ENCODE measurements around the gene H3-3A. TPM values are rescaled to one million over a fixed set of nuclear protein-coding genes. Genes with fewer than 3 reads are reported as not detected.

Gene H3-3A
- total RNA-seq (2014; rRNA removed; shearing (Covaris generic); ENCODE audit: low replicate concordance) = 121 and 188 TPM in 2 replicates

DNA sequence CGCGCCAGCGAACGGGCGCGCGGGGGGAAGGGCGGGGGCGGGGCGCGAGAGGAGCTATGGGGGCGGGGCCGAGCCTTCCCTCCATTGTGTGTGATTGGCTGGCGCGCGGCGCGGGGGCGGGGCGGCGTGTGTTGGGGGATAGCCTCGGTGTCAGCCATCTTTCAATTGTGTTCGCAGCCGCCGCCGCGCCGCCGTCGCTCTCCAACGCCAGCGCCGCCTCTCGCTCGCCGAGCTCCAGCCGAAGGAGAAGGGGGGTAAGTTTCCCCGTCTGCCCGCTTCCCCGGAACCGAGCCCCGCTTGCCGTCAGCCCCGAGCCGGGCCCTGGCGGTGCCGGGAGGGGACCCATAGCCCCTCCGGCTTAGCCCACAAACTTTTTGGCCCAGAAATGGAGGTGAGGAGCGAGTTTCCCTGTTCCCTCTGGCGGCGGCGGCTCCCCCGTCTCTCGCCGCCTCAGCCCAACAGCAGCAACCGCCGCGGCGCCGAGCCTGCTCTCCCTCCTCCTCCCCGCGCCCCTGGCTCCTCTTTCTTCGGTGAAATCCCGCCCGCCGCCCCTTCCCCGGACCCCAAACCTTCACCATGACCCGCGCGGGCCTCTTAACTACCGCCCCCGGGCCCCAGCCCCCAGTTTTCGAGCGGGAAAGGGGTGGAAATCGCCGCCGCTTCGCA lies at the start of gene H3-3A:
Gene H3-3A, plus strand, starts transcription at position 159 of the 666 bp plus-strand sequence. CDS start 1,636 bp downstream, outside the sequence.
- peak within 1 kb of the TSS; percentile 100 for H3K4me3 ChIP-seq
- DNase-seq = peak; percentile 97
- H3K27me3 ChIP-seq = no peaks in the 10 kb centered on the region
- H3K9me3 ChIP-seq = no peaks in the 10 kb centered on the region
- H3K36me3 ChIP-seq = peaks cover 30% of the 10 kb centered on the region

DNA sequence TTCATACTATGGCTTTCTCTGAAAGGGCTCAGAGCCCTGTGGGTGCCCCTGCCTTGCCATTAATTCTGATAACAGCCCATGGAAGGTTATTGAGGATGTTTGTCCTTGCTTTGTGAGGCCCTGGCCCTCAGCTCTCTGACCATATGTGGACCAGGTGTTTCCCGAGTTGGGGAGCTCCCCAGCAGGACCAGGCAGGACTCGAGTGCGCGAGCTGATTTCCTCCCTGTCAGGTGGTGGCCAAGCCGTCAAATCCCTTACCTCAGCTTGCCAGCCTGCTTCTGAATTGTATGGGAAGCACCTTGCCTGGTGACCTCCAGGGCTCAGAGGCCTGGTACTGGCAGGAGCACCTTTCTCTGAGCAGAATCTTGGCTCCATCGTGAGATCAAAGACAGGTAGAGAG lies 45.4 kb upstream of the H3-3A start:
- Histone ChIP-seq H3K4me3 (no peak overlapping the region), H3K27me3 (no peaks in the 10 kb centered on the region; the same call in 1 of the 2 replicates), H3K9me3 (no peaks in the 10 kb centered on the region), H3K36me3 (no peaks in the 10 kb centered on the region)
- no peak for DNase-seq

DNA sequence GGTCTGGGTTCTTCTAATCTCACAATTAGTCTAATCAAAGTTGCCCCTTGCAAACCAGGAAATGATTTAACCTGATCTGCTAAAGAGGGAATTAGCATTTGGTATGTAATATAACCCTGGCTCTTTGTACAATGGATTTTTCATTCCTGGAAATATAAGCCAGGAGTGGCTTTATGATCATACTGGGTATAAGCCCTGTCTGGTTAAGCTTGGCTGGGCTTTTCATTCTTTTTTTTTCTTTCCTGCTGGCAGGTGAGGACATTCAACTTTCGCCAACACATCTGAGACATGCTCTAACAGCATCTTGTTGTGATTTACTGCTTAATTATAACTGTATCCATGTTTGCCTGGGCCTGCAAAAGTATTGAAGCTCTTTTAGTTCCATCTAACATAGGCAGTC lies 42.9 kb upstream of the H3-3A start:
- DNase-seq = no peak

DNA sequence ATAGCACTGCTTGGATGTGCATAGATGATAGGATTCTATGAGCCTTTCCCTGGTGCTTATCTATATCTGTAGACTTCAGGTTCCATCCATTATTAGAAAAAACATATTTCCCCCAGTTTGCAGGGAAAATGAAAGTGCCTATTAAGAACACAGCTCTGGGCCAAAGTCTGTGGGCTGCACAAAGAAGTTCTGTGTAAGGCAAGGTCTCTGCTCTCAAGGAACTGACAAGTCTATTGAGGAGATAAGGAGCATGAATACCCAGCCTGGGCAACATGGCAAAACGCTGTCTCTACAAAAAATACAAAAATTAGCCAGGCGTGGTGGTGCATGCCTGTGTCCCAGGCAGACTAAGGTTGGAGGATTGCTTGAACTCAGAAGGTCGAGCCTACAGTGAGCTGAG lies 41.1 kb upstream of the H3-3A start:
- no peaks in the 10 kb centered on the region for H3K9me3 ChIP-seq
- H3K4me3 ChIP-seq = no peak overlapping the region
- no peaks in the 10 kb centered on the region for H3K36me3 ChIP-seq
- DNase-seq = no peak
- H3K27me3 ChIP-seq = no peaks in the 10 kb centered on the region

More for the DNA sequence above, 42.9 kb upstream of the H3-3A start:
- Histone ChIP-seq H3K9me3 (no peaks in the 10 kb centered on the region), H3K27me3 (no peaks in the 10 kb centered on the region), H3K4me3 (no peak overlapping the region), H3K36me3 (no peaks in the 10 kb centered on the region)

DNA sequence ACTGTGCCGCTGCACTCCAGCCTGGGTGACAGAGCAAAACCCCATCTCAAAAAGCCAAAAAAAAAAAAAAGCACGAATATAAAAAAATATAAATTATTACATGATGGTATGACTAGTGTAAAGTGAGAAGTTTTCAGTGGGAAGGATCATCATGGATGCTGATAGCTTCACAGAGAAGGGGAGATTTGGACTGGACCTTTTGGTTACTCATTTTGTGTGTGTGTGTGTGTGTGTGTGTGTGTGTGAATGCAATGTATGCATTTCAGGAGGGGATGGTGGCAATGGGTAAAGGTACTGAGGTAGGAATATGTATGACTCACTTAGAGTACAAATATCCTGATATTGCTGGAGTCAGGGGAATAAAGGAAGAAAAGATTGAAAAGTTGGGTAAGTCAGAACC lies 40.7 kb upstream of the H3-3A start:
- Histone ChIP-seq H3K36me3 (no peaks in the 10 kb centered on the region), H3K27me3 (no peaks in the 10 kb centered on the region), H3K9me3 (no peaks in the 10 kb centered on the region), H3K4me3 (no peak overlapping the region)
- DNase-seq = no peak

DNA sequence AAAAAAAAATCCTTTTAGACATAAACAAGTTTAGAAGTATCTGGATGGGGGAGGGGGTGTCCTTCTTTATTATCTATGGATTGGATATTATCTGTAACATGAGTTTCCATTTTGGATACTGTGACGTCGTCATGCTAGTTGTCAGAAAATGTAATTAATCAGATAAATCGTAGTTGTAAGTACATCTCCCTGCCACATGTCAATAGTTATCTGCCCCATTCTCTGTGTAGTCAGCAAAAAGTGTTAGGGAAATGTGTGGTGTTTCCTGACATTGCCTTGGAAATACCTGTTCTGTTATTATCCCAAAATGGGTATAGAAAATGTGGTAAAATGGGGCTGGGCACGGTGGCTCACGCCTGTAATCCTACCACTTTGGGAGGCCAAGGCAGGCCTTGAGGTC lies 38.8 kb upstream of the H3-3A start:
- H3K36me3 ChIP-seq = no peaks in the 10 kb centered on the region
- H3K4me3 ChIP-seq = no peak overlapping the region
- DNase-seq = no peak
- no peaks in the 10 kb centered on the region for H3K27me3 ChIP-seq
- H3K9me3 ChIP-seq = no peaks in the 10 kb centered on the region

DNA sequence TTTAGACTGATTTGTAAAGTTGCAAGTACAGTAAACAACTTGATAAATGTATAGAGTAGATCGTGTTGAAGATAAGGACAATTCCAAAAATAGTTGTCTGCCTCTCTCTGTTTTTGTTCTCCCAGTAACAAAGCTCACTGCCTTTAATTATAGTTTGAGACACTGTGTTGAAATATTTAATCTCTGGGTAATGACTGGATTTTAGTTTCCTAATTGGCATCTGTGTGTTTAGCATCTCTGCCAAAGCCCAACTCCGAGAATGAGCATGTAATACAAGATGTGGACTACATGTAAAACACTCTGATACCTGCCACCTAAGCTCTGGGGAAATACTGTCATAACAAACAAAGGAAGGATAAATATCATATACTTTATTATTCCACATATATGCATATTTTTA lies 35.7 kb upstream of the H3-3A start:
- DNase-seq = no peak
- Histone ChIP-seq H3K27me3 (no peaks in the 10 kb centered on the region), H3K9me3 (no peaks in the 10 kb centered on the region), H3K36me3 (no peaks in the 10 kb centered on the region), H3K4me3 (no peak overlapping the region)

DNA sequence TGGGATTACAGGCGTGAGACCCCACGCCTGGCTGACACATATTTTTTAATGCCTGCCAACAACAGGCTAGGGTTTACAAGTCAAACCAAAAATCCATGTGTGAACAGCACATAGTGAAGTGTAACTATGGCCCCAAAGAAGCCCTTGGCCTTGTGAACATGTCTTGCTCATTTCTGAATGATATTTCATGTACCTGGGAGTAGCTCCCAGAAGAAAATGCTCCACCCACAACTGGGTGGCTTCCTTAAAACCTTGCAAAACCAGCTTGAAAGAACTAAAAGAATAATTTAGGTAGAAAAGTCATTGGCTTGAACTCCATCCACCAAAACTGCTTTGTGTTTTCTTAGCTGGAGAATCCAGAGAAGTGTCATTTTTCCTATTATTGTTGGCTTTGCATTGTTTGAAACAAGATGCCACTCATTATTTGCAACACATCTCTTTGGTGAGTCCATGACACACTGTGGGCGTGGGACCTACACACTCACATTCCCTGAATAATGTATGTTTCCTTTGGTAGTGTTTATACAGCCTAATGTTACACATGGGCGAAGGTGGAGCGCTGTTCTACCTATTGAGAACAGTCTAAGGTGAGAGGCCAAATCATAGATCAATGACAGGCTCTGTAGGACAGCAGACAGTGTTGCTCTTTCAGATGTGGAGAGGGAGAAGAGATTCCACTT lies 34.8 kb upstream of the H3-3A start:
- Histone ChIP-seq H3K27me3 (no peaks in the 10 kb centered on the region), H3K36me3 (no peaks in the 10 kb centered on the region), H3K4me3 (no peak overlapping the region), H3K9me3 (no peaks in the 10 kb centered on the region)
- DNase-seq = no peak

DNA sequence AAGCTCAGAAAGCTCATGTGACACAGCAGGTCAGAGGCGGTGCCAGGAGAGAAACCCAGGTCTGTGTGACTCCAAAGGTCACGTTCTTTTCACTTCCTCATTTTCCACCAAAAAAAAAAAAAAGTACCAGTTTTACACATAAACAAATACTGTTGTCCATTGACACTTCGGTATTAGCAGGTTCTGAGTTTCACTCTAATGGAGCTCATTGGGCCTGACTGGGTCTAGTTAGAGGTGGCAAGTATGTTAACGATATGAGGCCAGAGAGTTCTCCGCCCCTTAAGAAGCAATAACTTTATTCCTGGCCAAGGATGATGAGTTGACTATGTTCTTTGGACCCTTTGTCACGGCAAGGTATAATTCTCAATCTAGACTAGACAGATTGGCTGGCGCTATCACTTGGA lies 33.4 kb upstream of the H3-3A start:
- H3K36me3 ChIP-seq = no peaks in the 10 kb centered on the region
- H3K27me3 ChIP-seq = no peaks in the 10 kb centered on the region; the same call in 1 of the 2 replicates
- H3K9me3 ChIP-seq = no peaks in the 10 kb centered on the region
- no peak for DNase-seq
- no peak overlapping the region for H3K4me3 ChIP-seq

DNA sequence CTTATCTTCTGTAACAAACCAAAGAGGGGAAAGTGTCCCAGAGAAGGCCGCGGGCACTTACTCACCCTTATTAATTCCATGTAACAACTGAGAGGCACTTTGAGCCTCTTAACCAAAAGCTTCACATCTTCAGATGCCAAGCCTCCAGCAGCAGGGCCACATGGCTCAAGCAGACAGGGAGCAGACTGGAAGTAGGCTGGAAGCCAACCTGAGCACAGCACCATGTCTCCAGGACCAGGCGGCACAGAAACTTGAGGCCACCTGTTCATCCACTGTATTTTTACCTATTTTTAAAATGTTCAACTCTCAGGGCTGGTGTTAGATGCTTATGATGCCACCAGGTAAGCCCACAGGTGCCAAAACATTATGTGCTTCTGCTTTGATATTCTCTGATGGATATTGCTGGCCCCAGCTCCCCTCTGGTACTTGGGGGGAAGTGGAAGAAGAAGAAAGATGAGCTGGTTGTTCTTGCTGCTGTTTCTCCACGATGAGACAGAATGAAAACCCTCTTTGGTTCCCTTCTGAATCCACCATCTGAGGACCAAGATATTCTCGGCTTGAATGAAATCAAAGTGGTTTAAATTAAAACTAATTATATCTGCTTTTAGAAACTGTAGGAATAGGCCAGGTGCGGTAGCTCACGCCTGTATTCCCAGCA lies 32.8 kb upstream of the H3-3A start:
- no peaks in the 10 kb centered on the region for H3K36me3 ChIP-seq
- H3K27me3 ChIP-seq = no peaks in the 10 kb centered on the region; the same call in 1 of the 2 replicates
- no peaks in the 10 kb centered on the region for H3K9me3 ChIP-seq
- H3K4me3 ChIP-seq = no peak overlapping the region
- no peak for DNase-seq

DNA sequence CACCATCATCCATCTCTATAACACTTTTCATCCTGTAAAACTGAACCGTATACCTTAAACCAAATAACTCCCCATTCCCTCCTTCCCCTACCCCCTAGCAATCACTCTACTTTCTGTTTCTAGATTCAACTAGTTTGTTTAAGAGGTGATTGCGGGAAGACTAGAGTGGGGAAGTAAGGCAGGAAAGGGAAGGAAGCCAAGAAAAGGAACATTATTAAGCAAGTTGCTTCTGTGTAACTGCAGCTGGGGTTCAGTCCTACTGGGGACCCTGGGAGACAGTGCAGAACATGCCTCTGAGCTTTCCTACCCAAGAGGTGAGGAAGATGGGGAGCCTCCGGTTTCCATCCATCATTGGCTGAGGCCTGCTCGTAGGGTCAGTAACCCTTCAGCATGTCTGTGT lies 28.9 kb upstream of the H3-3A start:
- Histone ChIP-seq H3K27me3 (no peaks in the 10 kb centered on the region; the same call in 1 of the 2 replicates), H3K36me3 (no peaks in the 10 kb centered on the region), H3K9me3 (no peaks in the 10 kb centered on the region), H3K4me3 (no peak overlapping the region)
- no peak for DNase-seq

DNA sequence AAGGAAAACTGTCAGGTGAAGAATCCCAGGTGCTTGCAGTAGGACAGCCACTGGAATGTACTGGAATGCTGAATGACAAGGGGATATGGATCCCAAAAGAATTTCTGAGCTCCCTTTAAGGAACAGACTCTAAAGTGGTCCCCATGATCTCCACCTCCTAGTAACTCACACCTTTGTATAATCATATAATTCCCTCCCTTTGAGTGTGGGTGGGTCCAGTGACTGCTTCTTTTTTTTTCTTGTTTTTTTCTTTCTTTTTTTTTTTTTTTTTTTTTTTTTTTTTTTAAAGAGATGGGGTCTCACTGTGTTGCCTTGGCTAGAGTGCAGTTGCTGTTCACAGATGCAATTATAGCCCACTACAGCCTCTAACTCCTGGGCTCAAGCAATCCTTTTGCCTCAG lies 28.5 kb upstream of the H3-3A start:
- Histone ChIP-seq H3K27me3 (no peaks in the 10 kb centered on the region; the same call in 1 of the 2 replicates), H3K9me3 (no peaks in the 10 kb centered on the region), H3K4me3 (no peak overlapping the region), H3K36me3 (no peaks in the 10 kb centered on the region)
- DNase-seq = no peak

DNA sequence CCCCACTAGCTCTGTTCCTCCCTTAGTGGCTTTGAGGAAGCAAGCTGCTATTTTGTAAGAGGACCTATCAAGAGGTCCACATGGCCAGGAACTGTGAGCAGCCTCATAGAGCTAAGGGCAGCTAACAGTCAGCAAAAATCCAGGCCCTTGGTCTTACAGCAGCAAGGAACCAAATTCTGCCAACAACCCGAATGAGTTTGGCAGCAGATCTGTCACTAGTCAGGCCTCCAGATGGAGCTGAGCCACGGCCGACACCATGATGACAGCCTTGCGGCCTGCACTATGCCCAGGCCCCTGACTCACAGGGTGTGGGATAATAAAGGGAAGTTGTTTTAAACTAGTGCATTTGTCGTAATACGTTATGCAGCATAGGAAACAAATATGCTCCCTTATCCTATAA lies 28.0 kb upstream of the H3-3A start:
- DNase-seq = peak; percentile 99
- H3K36me3 ChIP-seq = no peaks in the 10 kb centered on the region
- no peaks in the 10 kb centered on the region for H3K9me3 ChIP-seq
- no peak overlapping the region for H3K4me3 ChIP-seq
- no peaks in the 10 kb centered on the region; the same call in 1 of the 2 replicates for H3K27me3 ChIP-seq

DNA sequence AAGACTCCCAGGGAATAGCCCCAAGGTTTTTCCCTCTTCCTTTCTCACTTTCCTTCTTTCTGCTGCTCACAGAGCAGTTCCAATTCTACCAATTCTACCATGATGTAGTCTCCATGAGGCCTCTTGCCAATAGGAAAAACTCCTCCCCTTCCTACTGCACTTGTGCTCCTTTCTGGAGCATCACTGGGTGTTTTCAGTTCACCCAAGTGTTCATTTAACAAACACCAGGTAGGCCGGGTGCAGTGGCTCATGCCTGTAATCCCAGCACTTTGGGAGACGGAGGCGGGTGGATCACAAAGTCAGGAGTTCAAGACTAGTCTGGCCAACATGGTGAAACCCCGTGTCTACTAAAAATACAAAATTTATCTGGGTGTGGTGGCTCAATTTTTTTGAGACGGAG lies 26.6 kb upstream of the H3-3A start:
- H3K9me3 ChIP-seq = no peaks in the 10 kb centered on the region
- no peaks in the 10 kb centered on the region; the same call in 1 of the 2 replicates for H3K27me3 ChIP-seq
- no peak overlapping the region for H3K4me3 ChIP-seq
- H3K36me3 ChIP-seq = no peaks in the 10 kb centered on the region
- DNase-seq = no peak

DNA sequence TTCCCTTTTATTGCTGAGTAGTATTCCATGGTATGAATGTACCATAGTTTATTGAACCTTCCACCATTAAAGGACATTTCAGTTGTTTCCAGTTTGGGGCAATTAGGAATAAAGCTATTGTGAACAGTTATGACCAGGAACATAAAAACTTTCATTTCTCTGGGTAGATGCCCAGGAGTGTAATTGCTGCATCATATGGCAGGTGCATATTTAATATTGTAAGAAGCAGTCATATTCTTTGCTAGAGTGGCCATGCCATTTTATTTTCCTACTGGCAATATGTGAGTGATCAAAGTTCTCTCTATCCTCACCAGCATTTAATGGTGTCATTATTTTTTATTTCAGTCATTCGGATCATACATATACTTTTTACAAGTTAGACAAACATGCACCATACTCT lies 23.9 kb upstream of the H3-3A start:
- H3K9me3 ChIP-seq = no peaks in the 10 kb centered on the region
- no peaks in the 10 kb centered on the region; the same call in 1 of the 2 replicates for H3K27me3 ChIP-seq
- DNase-seq = no peak
- no peaks in the 10 kb centered on the region for H3K36me3 ChIP-seq
- no peak overlapping the region for H3K4me3 ChIP-seq

DNA sequence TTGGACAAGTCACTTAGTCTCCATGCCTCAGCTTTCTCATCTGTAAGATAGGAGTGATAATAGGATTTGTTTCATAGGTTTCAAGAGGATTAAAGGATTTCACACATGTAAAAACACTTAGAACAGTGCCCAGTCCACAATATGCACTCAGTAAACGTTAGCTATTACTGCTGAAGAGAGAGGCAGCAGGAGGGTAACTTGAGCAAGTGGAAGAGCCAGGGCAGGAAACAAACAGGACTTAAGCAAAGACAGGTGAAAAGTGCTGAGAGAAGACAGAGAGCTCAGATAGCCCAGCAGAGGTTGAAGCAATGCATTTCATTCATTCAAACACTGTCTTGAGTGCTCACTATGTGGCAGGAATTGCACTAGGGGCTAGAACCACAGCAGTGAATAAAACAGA lies 21.1 kb upstream of the H3-3A start:
- H3K36me3 ChIP-seq = no peaks in the 10 kb centered on the region
- H3K9me3 ChIP-seq = peaks cover 3% of the 10 kb centered on the region; the same call in 1 of the 2 replicates
- DNase-seq = no peak
- H3K27me3 ChIP-seq = no peaks in the 10 kb centered on the region; the same call in 1 of the 2 replicates
- no peak overlapping the region for H3K4me3 ChIP-seq

DNA sequence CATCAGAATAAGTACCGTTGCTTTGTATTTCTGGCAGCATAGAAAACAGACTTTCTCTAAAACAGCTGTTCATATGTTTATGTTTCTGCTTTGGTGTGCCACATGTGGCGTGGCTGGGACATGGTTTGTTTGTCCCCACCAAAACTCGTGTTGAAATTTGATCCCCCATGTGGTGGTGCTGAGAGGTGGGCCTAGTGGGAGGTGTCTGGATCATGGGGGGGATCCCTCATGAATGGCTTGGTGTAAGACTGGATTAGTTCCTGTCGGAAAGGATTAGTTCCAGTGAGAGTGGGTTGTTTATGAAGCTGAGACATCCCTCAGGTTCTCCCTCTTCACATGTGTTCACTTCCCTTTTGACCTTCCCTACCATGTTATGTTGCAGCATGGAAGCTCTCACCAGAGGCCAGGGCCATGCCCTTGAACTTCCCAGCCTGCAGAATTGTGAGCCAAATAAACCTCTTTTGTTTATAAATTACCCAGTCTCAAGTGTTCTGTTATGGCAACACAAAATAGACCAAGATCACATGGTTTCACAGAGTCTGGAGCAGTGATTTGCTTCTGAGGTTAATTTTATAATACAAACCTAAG lies 17.9 kb upstream of the H3-3A start:
- no peaks in the 10 kb centered on the region; the same call in 1 of the 2 replicates for H3K27me3 ChIP-seq
- H3K9me3 ChIP-seq = peaks cover 3% of the 10 kb centered on the region; the same call in 1 of the 2 replicates
- H3K4me3 ChIP-seq = no peak overlapping the region
- H3K36me3 ChIP-seq = no peaks in the 10 kb centered on the region
- DNase-seq = no peak

Measured in MG63 (cell line).